HL-60 (cell line): Measurements from ENCODE around the gene DISP3.

Experiments used
- DNase-seq, 2 experiments: peaks; one replicate each; pipeline ENCODE4 v3.0.0-alpha.2; 2010 to 2020; ENCODE audit warnings: low read depth in 1 of 2, low spot score in 1 of 2
- H3K27ac ChIP-seq: fragments of 250-450 bp; sonication (Bioruptor Pico); replicated peaks from 2 replicates; pipeline ENCODE4 v1.5.1; 2020; ENCODE audit warnings: mild to moderate bottlenecking, moderate library complexity
- H3K27me3 ChIP-seq: fragments of 250-450 bp; sonication (Bioruptor Pico); 2 replicates; pipeline ENCODE4 v1.5.1; 2021; ENCODE audit warnings: mild to moderate bottlenecking, moderate library complexity; ENCODE audit not compliant: insufficient read depth, poor library complexity, severe bottlenecking
- H3K4me3 ChIP-seq: replicated peaks from 2 replicates; pipeline ENCODE4 v1.5.1; 2011; ENCODE audit warnings: mild to moderate bottlenecking, control low read depth, low read length; ENCODE audit not compliant: insufficient read depth
- CTCF ChIP-seq: IDR thresholded peaks from one replicate; pipeline ENCODE4 v1.5.1; 2011; ENCODE audit warnings: low read length, control low read depth, inconsistent platforms; ENCODE audit not compliant: insufficient read depth
- GABPA ChIP-seq: IDR thresholded peaks from 2 replicates; pipeline ENCODE4 v1.6.1; 2012; ENCODE audit warnings: low read depth
- POLR2AphosphoS5 ChIP-seq: IDR thresholded peaks from 2 replicates; pipeline ENCODE4 v1.6.1; 2012; ENCODE audit warnings: low read depth
- REST ChIP-seq: IDR thresholded peaks from 2 replicates; pipeline ENCODE4 v1.6.1; 2012; ENCODE audit warnings: low read depth; ENCODE audit not compliant: insufficient replicate concordance
- SPI1 ChIP-seq: IDR thresholded peaks from 2 replicates; pipeline ENCODE4 v1.6.1; 2012; ENCODE audit warnings: low read depth, mild to moderate bottlenecking, borderline replicate concordance
- long read RNA-seq: library from polyadenylated mRNA; unstranded; transcript quantifications from one replicate; pipeline ENCODE4 v2.0.0, GENCODE V29; 2020

Gene DISP3
- long read RNA-seq, result 0 reads

- peak; percentile 59 to 69 for DNase-seq
- TF ChIP-seq REST, result peak; percentile 77
- peak; percentile 45 for TF ChIP-seq CTCF
- TF ChIP-seq SPI1, result no peak
- Histone ChIP-seq H3K4me3 (peak within 1 kb of the TSS; percentile 56), H3K27ac (no peak within 1 kb of the TSS), H3K27me3 (peaks cover 21% of the 10 kb centered on the region)
Observed at GRCh38 chr1:11478571-11479374, at the start of gene DISP3. Gene DISP3, plus strand, starts transcription at chr1:11479155. Its CDS starts 21,838 bp downstream, at chr1:11500993.

GRCh38 chr1:11429226-11429625 is 49.7 kb upstream of the DISP3 start:
- H3K27me3 ChIP-seq, result no peaks in the 10 kb centered on the region
- H3K27ac ChIP-seq, result no peak overlapping the region
- no peak overlapping the region for H3K4me3 ChIP-seq
- TF ChIP-seq REST (no peak), CTCF (no peak), SPI1 (no peak), GABPA (no peak), POLR2AphosphoS5 (no peak)
- no peak for DNase-seq

GRCh38 chr1:11429935-11430334 is 49.0 kb upstream of the DISP3 start:
- TF ChIP-seq GABPA (no peak), REST (no peak), CTCF (no peak), POLR2AphosphoS5 (no peak), SPI1 (no peak)
- DNase-seq, result no peak
- Histone ChIP-seq H3K27me3 (no peaks in the 10 kb centered on the region), H3K4me3 (no peak overlapping the region), H3K27ac (no peak overlapping the region)
